MCF 10A (cell line): ENCODE data around the gene RINL. TPM values are rescaled to one million over a fixed set of nuclear protein-coding genes. Genes with fewer than 3 reads are reported as not detected.

Experiments used
- BruUV-seq: library from RNA; stranded (reverse); fragments of 400-500 nt; replicated peaks from 2 replicates; lab custom pipeline; 2021; lab: Mats Ljungman, UMichigan
- CTCF ChIA-PET: fragments of 300-600 bp; sonication (Branson Sonifier 250); formaldehyde crosslinking; extraction: SDS; loops from one replicate; lab custom pipeline; 2021; ENCODE audit warnings: antibody characterized with exemption, inconsistent platforms; lab: Yijun Ruan, JAX
- POLR2A ChIA-PET: fragments of 300-600, 350-650 bp; sonication (Branson Sonifier 250); formaldehyde crosslinking; extraction: SDS; loops from one replicate; lab custom pipeline; 2020; ENCODE audit warnings: antibody characterized with exemption, inconsistent platforms; lab: Yijun Ruan, JAX
- DNase-seq: peaks from one replicate; pipeline ENCODE4 v3.0.0-alpha.2; 2018; ENCODE audit not compliant: unreplicated experiment
- H3K27ac Mint-ChIP-seq: one replicate; pipeline ENCODE4 v1.8.0; 2022; ENCODE audit warnings: mild to moderate bottlenecking, low read depth, mixed read lengths; ENCODE audit not compliant: unreplicated experiment
- H3K27me3 Mint-ChIP-seq: one replicate; pipeline ENCODE4 v1.8.0; 2022; ENCODE audit warnings: mixed read lengths; ENCODE audit not compliant: insufficient read depth, unreplicated experiment
- H3K36me3 Mint-ChIP-seq: one replicate; pipeline ENCODE4 v1.8.0; 2022; ENCODE audit warnings: mild to moderate bottlenecking, moderate library complexity, mixed read lengths; ENCODE audit not compliant: insufficient read depth, unreplicated experiment
- H3K4me1 Mint-ChIP-seq: one replicate; pipeline ENCODE4 v1.8.0; 2022; ENCODE audit warnings: mixed read lengths; ENCODE audit not compliant: insufficient read depth, unreplicated experiment
- H3K4me3 Mint-ChIP-seq: one replicate; pipeline ENCODE4 v1.8.0; 2022; ENCODE audit warnings: mild to moderate bottlenecking, moderate library complexity, mixed read lengths; ENCODE audit not compliant: unreplicated experiment
- H3K9me3 Mint-ChIP-seq: one replicate; pipeline ENCODE4 v1.8.0; 2022; ENCODE audit warnings: mixed read lengths; ENCODE audit not compliant: unreplicated experiment
- CTCF ChIP-seq: fragments of 200-600 bp; IDR thresholded peaks from one replicate; pipeline ENCODE4 v1.8.0; 2022; ENCODE audit warnings: antibody characterized with exemption, mild to moderate bottlenecking; ENCODE audit not compliant: unreplicated experiment
- intact Hi-C: fragments of 100-400 bp; cut with micrococcal nuclease; formaldehyde crosslinking; loops from 2 replicates; pipeline ENCODE4 v1.14.1; 2022
- total RNA-seq: library from RNA; stranded (reverse); gene quantifications from 2 replicates; pipeline ENCODE4 v1.2.3, GENCODE V29; 2022

Gene RINL
- total RNA-seq, 1 experiment from 2014 or later, result 4.7 TPM

GRCh38 chr19:38841787-38842438 lies 36.2 kb downstream of the RINL start:
- intact Hi-C loops, result no loop called here
- no peak overlapping the region for H3K27ac Mint-ChIP-seq
- peaks cover 100% of the 10 kb centered on the region for H3K36me3 Mint-ChIP-seq
- no peaks in the 10 kb centered on the region for H3K9me3 Mint-ChIP-seq
- BruUV-seq, result no TSS peak
- no peak for TF ChIP-seq CTCF
- H3K27me3 Mint-ChIP-seq, result no peaks in the 10 kb centered on the region
- H3K4me3 Mint-ChIP-seq, result no peak overlapping the region
- no peak for DNase-seq
- ChIA-PET CTCF (interaction anchor here (0.7 to 1.2 kb wide), 3 partner anchors 90 to 439 kb away, joined by 3 to 4 read pairs (median 4); partner anchors contain the start of gene FAM98C), POLR2A (interaction anchor here (0.9 kb wide), 1 partner anchor 201 kb away, joined by 3 read pairs; no protein-coding TSS in a partner anchor)
- H3K4me1 Mint-ChIP-seq, result peaks cover 30% of the 10 kb centered on the region

GRCh38 chr19:38841180-38841766 lies 36.8 kb downstream of the RINL start:
- H3K9me3 Mint-ChIP-seq, result no peaks in the 10 kb centered on the region
- no peak for TF ChIP-seq CTCF
- H3K36me3 Mint-ChIP-seq, result peaks cover 100% of the 10 kb centered on the region
- peaks cover 30% of the 10 kb centered on the region for H3K4me1 Mint-ChIP-seq
- no peak for DNase-seq
- no peaks in the 10 kb centered on the region for H3K27me3 Mint-ChIP-seq
- ChIA-PET POLR2A (interaction anchor here (0.8 to 5.0 kb wide), 5 partner anchors 7 to 201 kb away, joined by 3 to 59 read pairs (median 6); partner anchors contain the start of genes ECH1, HNRNPL, MRPS12 and NFKBIB), CTCF (interaction anchor here (0.6 to 1.2 kb wide), 4 partner anchors 88 to 564 kb away, joined by 3 read pairs; no protein-coding TSS in a partner anchor)
- no peak overlapping the region for H3K27ac Mint-ChIP-seq
- intact Hi-C loops, result no loop called here
- no TSS peak for BruUV-seq
- H3K4me3 Mint-ChIP-seq, result no peak overlapping the region

- DNase-seq, result no peak
- Mint-ChIP-seq H3K36me3 (peaks cover 100% of the 10 kb centered on the region), H3K27me3 (no peaks in the 10 kb centered on the region), H3K27ac (no peak overlapping the region), H3K4me3 (no peak overlapping the region), H3K9me3 (no peaks in the 10 kb centered on the region), H3K4me1 (peaks cover 30% of the 10 kb centered on the region)
- intact Hi-C loops, result no loop called here
- CTCF ChIA-PET, result interaction anchor here (0.6 to 2.6 kb wide), 5 partner anchors 8 to 564 kb away, joined by 3 to 15 read pairs (median 3); no protein-coding TSS in a partner anchor
- TF ChIP-seq CTCF, result no peak
- no TSS peak for BruUV-seq
- POLR2A ChIA-PET, result interaction anchor here (0.7 to 5.0 kb wide), 6 partner anchors 8 to 90 kb away, joined by 3 to 59 read pairs (median 6); partner anchors contain the start of genes ECH1, HNRNPL, MRPS12 and NFKBIB
These were observed 37.5 kb downstream of the RINL start for GRCh38 chr19:38840583-38840968.
